ENCODE measurements around the gene UPB1. TPM values are rescaled to one million over a fixed set of nuclear protein-coding genes. Genes with fewer than 3 reads are reported as not detected.

The UPB1 gene
- total RNA-seq, 2 donors from 2014 or later = 0.05 to 5.0 TPM

DNA sequence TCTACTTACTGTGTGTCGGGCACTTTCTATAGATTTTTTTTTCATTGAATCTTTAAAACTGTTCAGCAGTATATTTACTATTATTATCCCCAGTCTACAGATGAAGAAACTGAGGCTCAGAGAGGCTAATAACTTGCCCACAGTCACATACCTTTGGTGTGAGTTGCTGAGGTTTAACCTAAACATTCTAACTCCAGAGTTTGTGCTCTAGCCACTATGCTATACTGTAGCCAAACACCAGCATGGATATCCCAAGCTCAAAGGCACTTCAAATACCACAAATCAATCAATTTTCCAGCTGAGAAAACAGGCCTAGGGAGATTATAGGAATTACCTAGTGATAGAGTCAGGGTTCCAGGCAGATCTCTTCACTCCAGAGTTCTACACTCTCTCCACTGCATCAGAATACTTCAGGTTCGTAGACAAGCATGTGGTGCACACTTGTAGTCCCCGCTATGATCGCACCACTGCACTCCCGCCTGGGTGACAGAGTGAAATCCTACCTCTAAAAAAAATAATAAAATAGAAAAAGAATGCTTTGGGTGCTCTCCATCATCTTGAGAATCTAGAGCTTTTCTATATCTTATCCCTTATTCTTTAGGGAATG lies 20.4 kb upstream of the UPB1 start:
- Histone ChIP-seq H3K27ac (no peak overlapping the region), H3K4me3 (no peak overlapping the region), H3K9me3 (no peaks in the 10 kb centered on the region), H3K4me1 (replicated peaks) (no peaks in the 10 kb centered on the region), H3K36me3 (no peaks in the 10 kb centered on the region), H3K27me3 (replicated peaks; ENCODE audit: insufficient read depth) (no peaks in the 10 kb centered on the region)
- TF ChIP-seq POLR2AphosphoS5 (IDR thresholded peaks at IDR 0.05) (no peak), CTCF (IDR thresholded peaks at IDR 0.05) (no peak), POLR2A (IDR thresholded peaks at IDR 0.05) (no peak)
- no peak for DNase-seq (ENCODE audit: low spot score)
- intact Hi-C loops (cut with DNase I) = no loop called here
- 82% methylated on average over 5 of the region's 5 CpGs for WGBS

GRCh38 chr22:24481641-24482040 lies 13.5 kb upstream of the UPB1 start:
- WGBS = 60% methylated on average over 1 of the region's 1 CpG
- intact Hi-C loops (cut with DNase I) = no loop called here
- H3K4me3 ChIP-seq = no peak overlapping the region
- H3K27me3 ChIP-seq (replicated peaks; ENCODE audit: insufficient read depth) = no peaks in the 10 kb centered on the region
- DNase-seq (ENCODE audit: low spot score) = no peak
- no peaks in the 10 kb centered on the region for H3K4me1 ChIP-seq (replicated peaks)
- no peaks in the 10 kb centered on the region for H3K36me3 ChIP-seq
- TF ChIP-seq POLR2A (IDR thresholded peaks at IDR 0.05) = no peak
- H3K27ac ChIP-seq = no peak overlapping the region
- no peaks in the 10 kb centered on the region for H3K9me3 ChIP-seq

- H3K27me3 ChIP-seq (replicated peaks; ENCODE audit: insufficient read depth) = no peaks in the 10 kb centered on the region
- TF ChIP-seq POLR2AphosphoS5 (IDR thresholded peaks at IDR 0.05) (no peak), CTCF (IDR thresholded peaks at IDR 0.05) (no peak), POLR2A (IDR thresholded peaks at IDR 0.05) (no peak)
- intact Hi-C loops (cut with DNase I) = no loop called here
- no peaks in the 10 kb centered on the region for H3K4me1 ChIP-seq (replicated peaks)
- no peak overlapping the region for H3K4me3 ChIP-seq
- no peak overlapping the region for H3K27ac ChIP-seq
- H3K36me3 ChIP-seq = no peaks in the 10 kb centered on the region
- no peak for DNase-seq (ENCODE audit: low spot score)
- H3K9me3 ChIP-seq = no peaks in the 10 kb centered on the region
- WGBS = 54% methylated on average over 3 of the region's 3 CpGs
Observed at GRCh38 chr22:24482575-24482974, 12.6 kb upstream of the UPB1 start.

- Histone ChIP-seq H3K9me3 (no peaks in the 10 kb centered on the region), H3K27me3 (replicated peaks; ENCODE audit: insufficient read depth) (no peaks in the 10 kb centered on the region), H3K27ac (no peak overlapping the region), H3K4me3 (no peak overlapping the region), H3K36me3 (no peaks in the 10 kb centered on the region), H3K4me1 (replicated peaks) (no peaks in the 10 kb centered on the region)
- 46% methylated on average over 2 of the region's 2 CpGs for WGBS
- no peak for TF ChIP-seq POLR2A (IDR thresholded peaks at IDR 0.05)
- no peak for TF ChIP-seq CTCF (IDR thresholded peaks at IDR 0.05)
- TF ChIP-seq POLR2AphosphoS5 (IDR thresholded peaks at IDR 0.05) = no peak
- intact Hi-C loops (cut with DNase I) = no loop called here
- no peak for DNase-seq (ENCODE audit: low spot score)
Observed at GRCh38 chr22:24482998-24483397, 12.1 kb upstream of the UPB1 start.

GRCh38 chr22:24483976-24484545 lies 11.1 kb upstream of the UPB1 start:
- H3K27ac ChIP-seq = no peak overlapping the region
- no peak overlapping the region for H3K4me3 ChIP-seq
- no peaks in the 10 kb centered on the region for H3K4me1 ChIP-seq (replicated peaks)
- no peak for TF ChIP-seq CTCF (IDR thresholded peaks at IDR 0.05)
- TF ChIP-seq POLR2A (IDR thresholded peaks at IDR 0.05) = no peak
- TF ChIP-seq POLR2AphosphoS5 (IDR thresholded peaks at IDR 0.05) = no peak
- no peaks in the 10 kb centered on the region for H3K36me3 ChIP-seq
- no peaks in the 10 kb centered on the region for H3K27me3 ChIP-seq (replicated peaks; ENCODE audit: insufficient read depth)
- intact Hi-C loops (cut with DNase I) = no loop called here
- no peak for DNase-seq (ENCODE audit: low spot score)
- no peaks in the 10 kb centered on the region for H3K9me3 ChIP-seq
- 68% methylated on average over 5 of the region's 5 CpGs for WGBS

Measured in prostate gland (tissue), 2 donors.